Pons (tissue), 1 donor: ENCODE measurements around the gene FIS1.
"Not testable (repeated sequence)": the region's sequence is repeated elsewhere in the genome, so short reads cannot be mapped to it uniquely, and the experiment has no call there.

Experiments
- DNase-seq: peaks from one replicate; pipeline ENCODE4 v3.0.0-alpha.2; 2016; ENCODE audit warnings: low spot score

FIS1 gene

DNA sequence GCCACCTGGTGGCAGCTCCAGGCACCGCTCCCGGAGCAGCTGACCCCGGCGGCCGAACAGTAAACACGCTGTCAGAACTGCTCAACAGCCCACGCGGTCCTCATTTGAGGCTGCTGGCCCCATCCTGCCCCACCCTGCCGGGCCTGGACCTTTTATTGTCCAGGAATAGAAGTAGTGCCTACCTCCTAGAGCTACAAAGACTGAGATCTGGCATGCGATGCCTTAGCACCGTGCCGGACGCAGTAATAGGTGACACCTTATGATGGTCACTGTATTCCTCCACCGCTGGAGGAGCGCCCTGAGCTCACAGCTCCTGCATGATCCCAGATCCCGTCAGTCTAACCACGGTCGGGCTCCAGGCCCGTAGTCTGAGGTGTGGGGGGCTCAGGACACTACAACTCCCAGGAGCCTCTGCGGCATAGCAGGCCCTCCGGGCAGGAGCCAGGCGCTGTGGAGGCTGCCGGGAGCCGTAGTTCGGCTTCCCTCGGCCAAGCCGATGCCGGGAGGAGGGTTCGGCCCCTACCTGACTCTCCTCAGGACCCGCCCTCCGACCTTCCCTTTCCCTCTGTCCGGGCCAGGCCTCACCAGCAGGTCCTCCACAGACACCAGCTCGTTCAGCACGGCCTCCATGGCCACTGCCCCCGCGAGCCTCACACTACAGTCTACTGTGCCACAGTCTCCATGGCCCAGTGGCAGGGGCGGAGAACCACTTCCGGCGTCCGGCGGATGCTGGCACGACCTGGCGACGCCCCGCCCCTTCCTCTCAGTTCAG, at the start of gene FIS1:
FIS1 (minus strand) TSS at position 707 of the 772 bp plus-strand sequence; CDS start at position 630, 77 bp downstream.
- peak; percentile 93 for DNase-seq

DNA sequence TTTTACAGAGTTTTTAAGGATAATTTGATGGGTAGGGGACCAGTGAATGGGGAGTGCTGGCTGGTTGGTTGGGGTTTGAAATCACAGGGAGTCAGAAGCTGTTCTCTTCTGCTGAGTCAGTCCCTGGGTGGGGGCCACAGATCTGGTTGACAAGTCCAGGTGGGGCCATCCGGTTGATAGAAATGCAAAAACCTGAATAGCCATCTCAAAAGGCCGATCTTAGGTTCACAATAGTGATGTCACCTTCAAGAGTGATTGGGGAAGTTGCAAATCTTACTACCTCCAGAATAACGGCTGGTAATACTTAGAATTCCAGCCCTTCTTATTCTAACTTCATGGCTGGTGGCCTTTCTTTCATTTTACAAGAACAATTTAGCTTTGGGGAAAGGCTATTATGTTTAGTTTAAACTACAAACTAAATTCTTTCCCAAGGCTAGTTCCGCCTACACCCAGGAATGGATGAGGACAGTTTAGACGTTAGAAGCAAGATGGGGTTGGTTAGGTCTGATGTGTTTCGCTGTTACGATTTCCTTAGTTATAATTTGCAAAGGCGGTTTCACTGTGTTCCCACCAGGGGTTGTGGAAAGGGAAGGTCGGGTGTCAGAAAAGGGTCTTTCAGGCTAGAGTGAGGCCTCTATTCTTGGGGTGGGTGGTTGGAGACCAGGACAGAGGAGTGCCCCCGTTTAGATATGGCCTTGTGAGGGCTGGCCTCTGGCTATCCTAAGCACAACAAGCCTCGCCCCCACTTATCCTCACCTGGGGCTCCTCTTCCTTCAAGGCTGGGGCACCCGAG, 49.4 kb upstream of the FIS1 start:
- no peak for DNase-seq

DNA sequence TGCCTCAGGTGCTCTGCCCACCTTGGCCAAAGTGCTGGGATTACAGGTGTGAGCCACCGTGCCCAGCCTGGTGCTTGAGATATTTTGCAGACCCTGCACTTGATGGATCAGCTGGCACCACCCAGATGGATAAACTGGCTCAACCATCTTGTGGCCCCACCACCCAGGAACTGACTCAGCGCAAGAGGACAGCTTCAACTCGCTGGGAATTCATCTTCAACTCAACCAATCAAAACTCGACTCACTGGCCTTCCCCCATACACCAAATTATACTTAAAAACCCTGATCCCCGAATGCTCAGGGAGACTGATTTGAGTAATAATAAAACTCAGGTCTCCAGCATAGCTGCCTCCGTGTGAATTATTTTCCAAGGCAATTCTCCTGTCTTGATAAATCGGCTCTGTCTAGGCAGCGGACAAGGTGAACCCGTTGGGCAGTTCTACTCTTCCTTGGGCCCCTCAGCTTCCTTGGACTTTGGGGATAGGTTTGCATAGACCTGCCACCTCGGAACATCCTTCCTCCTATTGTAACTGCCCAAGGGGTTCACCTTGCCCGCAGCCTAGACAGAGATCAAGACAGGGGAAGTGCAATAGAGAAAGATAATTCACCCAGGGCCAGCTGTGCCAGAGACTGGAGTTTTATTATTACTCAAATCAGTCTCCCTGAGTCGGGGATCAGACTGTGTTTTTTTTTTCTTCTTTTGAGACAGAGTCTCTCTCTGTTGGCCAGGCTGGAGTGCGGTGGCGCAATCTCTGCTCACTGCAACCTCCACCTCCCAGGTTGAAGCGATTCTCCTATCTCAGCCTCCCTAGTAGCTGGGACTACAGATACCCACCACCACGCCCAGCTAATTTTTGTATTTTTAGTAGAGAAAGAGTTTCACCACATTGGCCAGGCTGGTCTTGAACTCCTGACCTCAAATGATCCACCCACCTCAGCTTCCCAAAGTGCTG, 48.5 kb upstream of the FIS1 start:
- not testable (repeated sequence) for DNase-seq

DNA sequence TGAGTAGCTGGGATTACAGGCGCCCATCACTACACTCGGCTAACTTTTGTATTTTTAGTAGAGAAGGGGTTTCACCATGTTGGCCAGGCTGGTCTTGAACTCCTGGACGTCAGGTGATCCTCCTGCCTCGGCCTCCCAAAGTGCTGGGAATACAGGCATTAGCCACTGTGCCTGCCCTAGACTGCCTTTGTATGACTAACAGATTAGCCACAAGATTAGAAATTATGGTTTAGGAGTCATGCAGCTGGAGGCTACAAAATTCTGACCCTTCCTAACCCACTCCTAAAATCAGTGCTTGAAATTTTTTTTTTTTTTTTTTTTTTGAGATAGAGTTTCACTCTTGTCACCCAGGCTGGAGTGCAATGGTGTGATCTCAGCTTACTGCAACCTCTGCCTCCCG, 47.7 kb upstream of the FIS1 start:
- not testable (repeated sequence) for DNase-seq

DNA sequence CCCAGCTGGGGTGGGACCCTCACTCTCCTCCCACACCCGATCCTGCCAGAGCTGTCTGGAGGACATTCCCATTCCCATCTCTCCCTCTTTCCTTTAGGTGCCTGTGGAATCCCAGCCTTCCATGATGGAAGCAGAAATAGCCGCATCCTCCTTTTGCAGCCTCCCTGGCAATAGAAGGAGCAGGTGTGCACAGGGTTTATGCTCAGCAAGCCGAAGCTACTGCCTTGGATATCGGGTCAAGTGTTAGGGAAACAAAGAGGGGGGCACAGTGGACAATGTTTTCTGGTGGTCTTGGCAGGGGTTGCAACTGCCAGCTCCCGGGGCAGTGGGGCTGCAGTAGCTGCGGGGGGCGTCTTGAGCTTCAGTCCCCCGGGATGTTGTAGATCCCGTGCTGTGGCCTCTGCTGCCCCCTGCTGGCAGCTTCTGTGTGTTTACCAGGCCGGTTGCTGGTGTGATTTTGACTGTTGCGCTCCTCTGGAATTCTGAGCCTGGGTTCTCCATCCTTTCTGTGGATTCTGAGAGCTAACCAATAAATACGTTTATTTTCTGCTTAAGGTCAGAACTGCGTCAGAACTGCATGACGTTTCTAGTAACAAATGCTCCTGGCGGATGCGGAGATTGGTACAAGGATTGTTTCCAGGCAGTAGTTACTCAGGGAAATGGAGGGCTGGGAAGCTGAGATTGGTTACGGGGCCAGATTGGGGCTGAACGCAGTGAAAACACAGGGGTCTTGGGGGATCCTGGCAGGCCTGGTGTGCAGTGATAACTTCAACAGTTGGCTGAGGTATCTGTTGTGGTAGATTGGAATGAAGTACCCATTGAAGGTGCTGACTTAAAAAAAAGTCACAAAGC, 45.5 kb upstream of the FIS1 start:
- not testable (repeated sequence) for DNase-seq

DNA sequence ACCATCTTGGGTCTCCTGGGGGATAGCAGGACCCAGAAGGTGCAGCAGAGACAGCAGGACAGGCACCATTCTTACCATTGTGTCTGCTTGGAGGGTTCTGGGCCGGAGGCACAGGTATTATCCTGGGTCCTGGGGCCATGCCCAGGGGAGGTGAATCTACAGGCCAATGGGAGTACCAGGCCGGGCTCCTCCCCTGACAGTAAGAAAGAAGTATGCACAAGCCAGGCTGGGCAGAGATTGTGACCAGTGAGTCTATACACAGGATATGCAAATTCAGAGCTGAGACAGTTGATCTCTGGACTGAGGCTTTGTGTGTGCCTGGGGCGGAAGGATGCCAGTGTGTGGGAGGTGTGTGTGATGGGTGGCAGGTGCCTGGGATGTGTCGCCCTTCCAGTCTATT, 44.8 kb upstream of the FIS1 start:
- DNase-seq = not testable (repeated sequence)

DNA sequence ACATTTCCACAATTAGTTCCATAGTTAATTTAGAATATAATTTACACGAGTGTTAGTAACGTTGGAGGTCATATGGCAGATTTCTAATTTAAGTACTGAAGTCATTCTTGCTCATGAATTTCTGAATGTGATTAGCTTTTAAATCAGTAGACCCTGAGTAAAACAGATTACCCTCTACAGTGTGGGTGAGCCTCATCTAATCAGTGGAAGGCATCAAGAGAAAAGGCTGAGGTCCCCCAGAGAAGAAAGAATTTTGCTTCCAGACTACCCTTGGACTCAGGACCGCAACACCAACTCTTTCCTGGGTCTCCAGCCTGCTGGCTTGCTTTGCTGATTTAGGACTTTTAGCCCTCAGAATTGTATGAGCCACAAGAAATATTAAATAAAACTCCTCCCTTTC, 43.6 kb upstream of the FIS1 start:
- DNase-seq = no peak

DNA sequence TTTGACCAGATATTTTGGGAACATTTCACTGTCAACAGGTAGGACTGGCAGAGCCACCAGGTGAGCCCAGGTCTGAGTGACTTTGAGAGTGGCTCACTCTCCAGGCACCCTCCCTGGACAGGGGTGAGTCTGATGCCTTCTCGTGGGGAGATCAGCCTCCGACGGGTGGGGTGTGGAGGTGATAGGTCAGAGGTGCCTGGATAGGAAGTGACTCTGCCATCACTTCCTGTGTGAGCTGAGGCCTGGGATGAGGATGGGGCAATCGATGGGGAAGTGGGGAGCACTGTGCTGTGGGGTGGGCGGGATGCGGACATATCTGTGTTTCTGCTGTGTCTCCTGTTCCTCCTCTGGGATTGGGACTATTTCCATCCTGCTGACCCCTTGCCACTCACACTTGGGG, 42.2 kb upstream of the FIS1 start:
- no peak for DNase-seq

DNA sequence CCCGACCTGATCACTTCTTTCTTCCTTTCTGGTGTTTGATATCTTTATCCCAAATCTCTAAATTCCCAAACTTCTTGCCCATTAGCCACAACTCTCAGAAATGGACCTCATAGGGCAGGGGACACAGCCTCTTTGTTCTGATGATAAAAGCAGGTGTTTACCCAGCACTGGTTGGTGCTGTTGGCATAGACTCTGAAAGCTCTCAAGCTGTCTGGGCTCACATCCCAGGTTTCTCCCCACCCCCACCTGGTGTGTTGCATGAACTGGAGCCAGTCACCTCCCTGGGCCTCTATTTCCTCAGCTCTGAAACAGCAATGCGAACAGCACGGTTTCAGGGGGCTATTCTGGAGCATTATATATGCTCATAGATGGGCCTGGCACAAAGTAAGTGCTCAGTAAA, 41.0 kb upstream of the FIS1 start:
- DNase-seq = not testable (repeated sequence)

DNA sequence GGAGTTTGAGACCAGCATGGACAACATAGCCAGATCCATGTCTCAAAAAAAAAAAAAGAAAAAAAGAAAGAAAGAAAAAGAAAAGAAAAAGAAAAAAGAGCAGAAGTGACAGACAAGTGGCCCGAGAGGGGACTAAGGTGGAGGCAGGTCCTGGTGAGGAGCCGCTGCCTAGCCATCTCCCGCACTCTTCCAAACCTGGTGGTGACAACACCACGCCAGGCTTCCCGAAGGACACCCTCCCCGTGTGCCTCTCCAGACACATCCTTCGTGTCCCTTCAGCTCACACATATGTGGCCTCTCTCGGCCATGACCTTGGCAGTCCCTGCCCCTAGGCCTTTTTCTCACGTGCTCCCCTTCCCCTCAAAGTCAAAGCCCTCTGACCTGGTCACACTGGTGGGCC, 40.3 kb upstream of the FIS1 start:
- no peak for DNase-seq

DNA sequence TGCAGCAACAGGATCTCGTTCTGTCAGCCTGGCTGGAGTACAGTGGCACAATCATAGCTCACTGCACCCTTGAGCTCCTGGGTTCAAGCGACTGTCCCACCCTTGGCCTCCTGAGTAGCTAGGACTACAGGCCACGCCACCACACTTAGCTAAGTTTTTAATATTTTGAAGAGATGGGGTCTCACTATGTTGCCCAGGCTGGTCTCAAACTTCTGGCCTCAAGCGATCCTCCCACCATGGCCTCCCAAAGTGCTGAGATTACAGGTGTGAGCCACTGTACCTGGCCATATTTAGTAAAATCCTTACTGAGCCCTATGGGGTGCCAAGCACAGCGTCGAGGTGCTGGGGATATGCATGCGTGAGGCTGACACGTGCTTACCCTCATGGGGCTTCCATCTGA, 36.0 kb upstream of the FIS1 start:
- not testable (repeated sequence) for DNase-seq

DNA sequence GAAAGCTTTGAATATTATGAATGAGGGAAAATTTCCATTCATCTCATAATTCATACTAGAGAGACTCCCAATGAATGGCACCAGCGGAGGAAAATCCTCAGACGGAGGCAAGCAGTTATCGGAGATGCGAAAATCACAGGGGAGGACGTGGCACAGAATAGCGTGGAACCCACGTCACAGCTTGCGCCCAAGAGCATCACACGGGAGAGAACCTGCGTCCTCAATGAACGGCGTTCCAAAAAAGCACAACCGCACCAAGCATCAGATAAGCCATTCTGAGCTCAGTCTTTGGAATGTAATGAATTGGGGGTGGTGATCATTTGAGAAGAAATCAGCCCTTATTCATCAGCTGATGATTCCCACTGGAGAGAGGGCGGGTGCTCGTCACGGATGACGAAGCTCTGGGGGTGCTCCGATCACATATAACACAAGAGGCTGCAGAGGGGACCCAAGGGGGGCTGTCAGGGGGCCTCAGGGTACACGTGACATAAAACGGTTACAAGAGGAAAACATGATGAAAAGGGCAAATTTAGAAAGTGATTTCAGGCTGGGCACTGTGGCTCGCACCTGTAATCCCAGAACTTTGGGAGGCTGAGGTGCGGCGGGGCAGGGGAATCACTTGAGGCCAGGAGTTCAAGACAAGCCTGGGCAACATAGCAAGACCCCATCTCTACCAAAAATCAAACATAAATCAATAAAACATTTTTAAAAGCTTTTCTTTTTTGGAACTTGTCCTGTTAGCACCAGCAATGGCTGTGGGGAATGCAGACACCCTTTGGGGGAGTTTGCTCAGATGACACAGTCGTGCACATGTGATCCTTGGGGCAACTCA, 33.8 kb upstream of the FIS1 start:
- DNase-seq = no peak

DNA sequence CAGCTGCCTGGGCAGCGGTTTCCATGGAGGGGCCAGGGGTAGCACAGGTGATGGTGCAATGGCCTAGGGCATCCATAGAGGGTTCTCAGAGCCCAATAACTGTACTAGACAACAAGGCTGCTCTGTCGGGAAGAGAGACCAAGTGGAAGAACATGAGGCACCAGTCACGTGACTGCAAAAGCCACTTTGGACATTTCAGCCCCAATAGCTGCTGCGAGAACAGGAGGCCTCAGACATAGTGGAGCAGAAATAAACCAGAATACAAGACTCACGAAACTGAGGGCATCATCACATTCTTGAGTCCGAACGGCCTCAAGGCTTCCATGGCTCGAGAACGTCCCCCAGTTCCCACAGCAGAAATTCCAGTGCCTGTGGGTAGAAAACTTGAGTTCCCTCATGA, 32.3 kb upstream of the FIS1 start:
- no peak for DNase-seq

DNA sequence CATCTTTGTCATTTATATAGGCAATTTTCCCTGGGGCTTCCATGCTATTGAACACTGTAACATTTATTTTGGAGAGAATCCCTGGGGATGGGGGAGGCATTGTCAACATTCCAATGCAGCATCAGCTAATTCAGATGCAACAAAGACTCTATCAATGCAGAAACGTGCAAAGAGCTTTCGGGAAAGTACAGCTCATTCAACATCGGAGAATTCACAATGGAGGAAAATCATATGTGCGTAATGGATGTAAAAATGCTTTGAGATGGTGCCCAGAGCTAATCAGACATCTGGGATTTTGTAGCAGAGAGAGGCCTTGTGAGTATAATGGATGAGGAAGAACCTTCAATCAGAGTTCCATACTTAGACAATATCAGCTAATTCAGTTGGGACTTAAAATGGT, 28.3 kb upstream of the FIS1 start:
- DNase-seq = no peak

DNA sequence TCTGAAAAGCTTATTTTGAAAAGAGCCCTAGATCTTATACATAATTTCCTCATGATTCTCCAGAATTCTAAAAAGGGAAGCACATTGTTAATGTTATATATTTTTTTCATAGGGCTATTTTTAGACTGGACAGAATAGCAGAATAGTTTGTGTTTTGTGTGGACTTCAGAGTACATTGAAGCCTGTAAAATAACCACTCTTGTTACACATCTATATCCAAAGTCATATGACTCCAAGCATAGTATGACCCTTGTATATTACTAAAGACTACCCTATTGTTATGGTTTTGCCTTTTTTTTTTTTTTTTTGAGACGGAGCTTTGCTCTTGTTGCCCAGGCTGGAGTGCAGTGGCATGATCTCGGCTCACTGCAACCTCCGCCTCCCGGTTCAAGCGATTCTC, 26.1 kb upstream of the FIS1 start:
- DNase-seq = peak; percentile 91

DNA sequence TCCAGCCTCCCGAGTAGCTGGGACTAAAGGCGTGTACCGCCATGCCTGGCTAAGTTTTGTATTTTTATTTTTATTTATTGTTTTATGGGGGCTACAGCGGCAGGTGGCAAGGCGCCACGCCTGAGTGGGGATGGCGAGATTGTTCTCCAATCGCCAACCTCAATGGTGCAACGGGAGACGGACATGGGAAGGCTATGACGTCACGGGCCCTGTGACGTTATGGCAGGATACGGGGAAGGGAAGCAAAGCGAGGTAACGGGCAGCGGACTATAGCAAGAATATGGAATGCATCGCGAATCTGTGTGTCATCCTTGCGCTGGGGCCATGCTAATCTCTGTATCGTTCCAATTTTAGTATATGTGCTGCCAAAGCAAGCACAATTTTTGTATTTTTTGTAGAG, 24.8 kb upstream of the FIS1 start:
- no peak for DNase-seq

DNA sequence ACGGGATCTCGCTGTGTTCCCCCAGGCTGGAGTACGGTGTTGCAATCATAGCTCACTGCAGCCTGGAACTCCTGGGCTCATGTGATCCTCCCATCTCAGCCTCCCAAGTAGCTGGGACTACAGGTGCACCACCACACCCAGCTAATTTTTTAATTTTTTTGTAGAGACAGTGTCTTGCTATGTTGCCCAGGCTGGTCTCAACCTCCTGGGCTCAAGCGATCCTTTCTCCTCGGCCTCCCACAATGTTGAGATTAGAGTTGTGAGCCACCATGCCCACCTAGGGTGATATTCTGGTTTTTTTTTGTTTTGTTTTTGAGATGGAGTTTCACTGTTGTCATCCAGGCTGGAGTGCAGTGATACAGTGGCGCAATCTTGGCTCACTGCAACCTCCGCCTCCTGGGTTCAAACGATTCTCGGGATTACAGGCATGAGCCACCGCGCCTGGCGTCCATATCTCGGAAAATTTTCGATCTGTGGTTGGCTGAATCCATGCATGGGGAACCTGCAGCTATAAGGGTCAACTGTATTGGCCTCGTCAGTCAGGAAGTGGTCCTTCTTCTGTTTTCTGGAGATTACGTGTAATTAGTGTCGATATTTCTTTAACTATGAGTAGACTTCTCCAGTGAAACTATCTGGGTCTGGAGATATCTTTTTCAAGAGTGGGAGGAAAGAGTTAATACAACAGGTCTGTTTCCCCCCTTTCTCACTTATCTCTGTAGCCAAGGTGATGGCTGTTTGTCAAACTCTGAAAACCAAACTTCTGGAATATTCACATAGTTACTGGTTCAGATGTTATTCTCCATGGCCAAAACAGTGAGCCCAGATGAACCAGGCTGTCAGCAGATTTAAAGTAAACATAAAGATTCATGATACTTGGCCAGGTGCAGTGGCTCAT, 21.0 kb upstream of the FIS1 start:
- DNase-seq = no peak

DNA sequence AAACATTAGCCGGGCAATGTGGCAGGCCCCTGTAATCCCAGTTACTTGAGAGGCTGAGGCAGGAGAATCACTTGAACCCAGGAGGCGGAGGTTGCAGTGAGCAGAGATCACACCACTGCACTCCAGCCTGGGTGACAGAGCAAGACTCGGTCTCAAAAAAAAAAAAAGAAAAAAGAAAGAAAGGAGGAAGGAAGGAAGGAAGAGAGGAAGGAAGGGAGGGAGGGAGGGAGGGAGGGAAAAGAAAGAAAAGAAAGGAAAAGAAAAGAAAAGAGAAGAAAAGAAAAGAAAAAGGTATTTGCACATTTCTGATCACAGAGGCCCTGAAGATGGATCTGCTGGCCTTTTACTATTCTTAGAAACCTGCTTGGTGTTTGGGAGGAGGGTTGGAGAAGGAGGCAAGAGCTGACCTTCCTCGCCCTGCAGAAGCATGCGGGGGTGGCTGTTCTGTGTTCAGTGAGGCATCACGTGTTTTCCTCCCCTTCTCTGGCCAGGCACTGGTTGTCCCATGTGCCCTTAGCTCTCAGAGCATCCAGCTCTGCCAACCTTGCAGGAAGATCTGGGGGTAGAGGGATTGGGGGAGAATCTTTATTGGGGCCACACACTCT, 19.3 kb upstream of the FIS1 start:
- not testable (repeated sequence) for DNase-seq

DNA sequence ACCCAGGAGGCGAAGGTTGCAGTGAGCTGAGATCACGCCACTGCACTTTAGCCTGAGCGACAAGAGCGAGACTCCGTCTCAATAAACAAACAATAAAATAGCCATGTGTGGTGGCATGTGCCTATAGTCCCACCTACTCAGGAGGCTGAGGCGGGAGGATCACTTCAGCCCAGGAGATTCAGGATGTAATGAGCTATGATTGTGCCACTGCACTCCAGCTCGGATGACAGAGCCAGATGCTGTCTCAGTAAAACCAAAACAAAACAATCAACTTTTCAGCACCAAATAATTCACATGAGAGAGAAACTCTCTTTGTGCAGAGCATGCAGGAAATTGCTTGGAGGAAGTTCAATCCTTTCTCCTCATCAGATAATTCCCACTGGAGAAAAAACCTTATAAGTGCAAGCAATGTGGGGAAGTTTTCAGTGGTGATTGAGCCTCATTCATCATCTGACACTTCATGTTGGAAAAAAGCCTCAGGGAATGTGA, 13.4 kb upstream of the FIS1 start:
- DNase-seq = peak; percentile 49
